Fibroblast of skin of back (primary cell): ENCODE results near the gene EMX1.

Source experiments
- DNase-seq: peaks from one replicate; pipeline ENCODE4 v3.0.0-alpha.2; 2013

Gene EMX1

GRCh38 chr2:72925328-72925943, 8.1 kb downstream of the EMX1 start:
- DNase-seq, result no peak

- no peak for DNase-seq
These were observed 9.0 kb downstream of the EMX1 start for GRCh38 chr2:72926368-72926767.

- DNase-seq, result no peak
These were observed 9.6 kb downstream of the EMX1 start for GRCh38 chr2:72926811-72927465.

GRCh38 chr2:72927619-72928550, 10.6 kb downstream of the EMX1 start:
- no peak for DNase-seq

GRCh38 chr2:72929010-72929409, 11.7 kb downstream of the EMX1 start:
- no peak for DNase-seq

GRCh38 chr2:72931280-72931910, 14.1 kb downstream of the EMX1 start:
- DNase-seq, result no peak

GRCh38 chr2:72932045-72932740, 14.9 kb downstream of the EMX1 start:
- DNase-seq, result no peak

- DNase-seq, result no peak
These were observed 15.5 kb downstream of the EMX1 start for GRCh38 chr2:72932805-72933204.

- DNase-seq, result no peak
These were observed 15.9 kb downstream of the EMX1 start for GRCh38 chr2:72933207-72933606.

- DNase-seq, result no peak
These were observed 16.4 kb downstream of the EMX1 start for GRCh38 chr2:72933646-72934151.

GRCh38 chr2:72934683-72935610, 17.6 kb downstream of the EMX1 start:
- DNase-seq, result no peak

- DNase-seq, result no peak
These were observed 18.3 kb downstream of the EMX1 start for GRCh38 chr2:72935611-72935957.

GRCh38 chr2:72936660-72937355, 19.5 kb downstream of the EMX1 start:
- no peak for DNase-seq

- no peak for DNase-seq
These were observed 20.0 kb downstream of the EMX1 start for GRCh38 chr2:72937356-72937669.

- DNase-seq, result no peak
These were observed 21.1 kb downstream of the EMX1 start for GRCh38 chr2:72938455-72938854.

- DNase-seq, result no peak
These were observed 23.0 kb downstream of the EMX1 start for GRCh38 chr2:72940361-72940760.

- DNase-seq, result peak; percentile 93
These were observed 23.5 kb downstream of the EMX1 start for GRCh38 chr2:72940786-72941185.

GRCh38 chr2:72942293-72942692, 25.0 kb downstream of the EMX1 start:
- no peak for DNase-seq

GRCh38 chr2:72942881-72943418, 25.6 kb downstream of the EMX1 start:
- no peak for DNase-seq
